HG02759 (cell line): ENCODE results near the gene ICOS.
A peak's percentile ranks its signal among the peaks of the same experiment; 100 is the strongest.

Experiments
- ATAC-seq: cut with Tn5 transposase; IDR thresholded peaks from one replicate; pipeline ENCODE4 v1.9.1; 2021; ENCODE audit warnings: mild to moderate bottlenecking, moderate library complexity; ENCODE audit not compliant: unreplicated experiment

Gene ICOS

GRCh38 chr2:203936535-203936934 lies at the start of gene ICOS:
TSS of gene ICOS (plus strand) at chr2:203936763. CDS start at chr2:203936815, 52 bp downstream.
- no peak for ATAC-seq

GRCh38 chr2:203887677-203888076 lies 48.9 kb upstream of the ICOS start:
- no peak for ATAC-seq

GRCh38 chr2:203889542-203889941 lies 47.0 kb upstream of the ICOS start:
- no peak for ATAC-seq

GRCh38 chr2:203889944-203890343 lies 46.6 kb upstream of the ICOS start:
- ATAC-seq, result no peak

GRCh38 chr2:203890733-203891132 lies 45.8 kb upstream of the ICOS start:
- ATAC-seq, result no peak

GRCh38 chr2:203891474-203891873 lies 45.1 kb upstream of the ICOS start:
- no peak for ATAC-seq

GRCh38 chr2:203892207-203892606 lies 44.4 kb upstream of the ICOS start:
- ATAC-seq, result no peak

- no peak for ATAC-seq
Observed at GRCh38 chr2:203893401-203893800, 43.2 kb upstream of the ICOS start.

GRCh38 chr2:203893840-203894239 lies 42.7 kb upstream of the ICOS start:
- no peak for ATAC-seq

GRCh38 chr2:203894262-203894661 lies 42.3 kb upstream of the ICOS start:
- ATAC-seq, result peak; percentile 40

- no peak for ATAC-seq
Observed at GRCh38 chr2:203897544-203897943, 39.0 kb upstream of the ICOS start.

- ATAC-seq, result no peak
Observed at GRCh38 chr2:203898657-203899056, 37.9 kb upstream of the ICOS start.

GRCh38 chr2:203900253-203900652 lies 36.3 kb upstream of the ICOS start:
- no peak for ATAC-seq

GRCh38 chr2:203904022-203904421 lies 32.5 kb upstream of the ICOS start:
- no peak for ATAC-seq

- no peak for ATAC-seq
Observed at GRCh38 chr2:203905656-203906055, 30.9 kb upstream of the ICOS start.

- no peak for ATAC-seq
Observed at GRCh38 chr2:203908066-203908796, 28.3 kb upstream of the ICOS start.

GRCh38 chr2:203908797-203909185 lies 27.8 kb upstream of the ICOS start:
- no peak for ATAC-seq

- no peak for ATAC-seq
Observed at GRCh38 chr2:203909261-203909967, 27.1 kb upstream of the ICOS start.

GRCh38 chr2:203909974-203910373 lies 26.6 kb upstream of the ICOS start:
- ATAC-seq, result no peak

- no peak for ATAC-seq
Observed at GRCh38 chr2:203913947-203914346, 22.6 kb upstream of the ICOS start.

GRCh38 chr2:203914546-203915182 lies 21.9 kb upstream of the ICOS start:
- ATAC-seq, result peak; percentile 43

- no peak for ATAC-seq
Observed at GRCh38 chr2:203915256-203915655, 21.3 kb upstream of the ICOS start.
